ENCODE results near the gene FBXO46. TPM values are rescaled to one million over a fixed set of nuclear protein-coding genes. Genes with fewer than 3 reads are reported as not detected.

Gene FBXO46
- total and polyA plus RNA-seq, 10 of the 15 experiments (the other 5 are each of a cell fraction or from before 2014, with no cell fraction given): 2.5 to 61.5 (median 13.7) TPM

DNA sequence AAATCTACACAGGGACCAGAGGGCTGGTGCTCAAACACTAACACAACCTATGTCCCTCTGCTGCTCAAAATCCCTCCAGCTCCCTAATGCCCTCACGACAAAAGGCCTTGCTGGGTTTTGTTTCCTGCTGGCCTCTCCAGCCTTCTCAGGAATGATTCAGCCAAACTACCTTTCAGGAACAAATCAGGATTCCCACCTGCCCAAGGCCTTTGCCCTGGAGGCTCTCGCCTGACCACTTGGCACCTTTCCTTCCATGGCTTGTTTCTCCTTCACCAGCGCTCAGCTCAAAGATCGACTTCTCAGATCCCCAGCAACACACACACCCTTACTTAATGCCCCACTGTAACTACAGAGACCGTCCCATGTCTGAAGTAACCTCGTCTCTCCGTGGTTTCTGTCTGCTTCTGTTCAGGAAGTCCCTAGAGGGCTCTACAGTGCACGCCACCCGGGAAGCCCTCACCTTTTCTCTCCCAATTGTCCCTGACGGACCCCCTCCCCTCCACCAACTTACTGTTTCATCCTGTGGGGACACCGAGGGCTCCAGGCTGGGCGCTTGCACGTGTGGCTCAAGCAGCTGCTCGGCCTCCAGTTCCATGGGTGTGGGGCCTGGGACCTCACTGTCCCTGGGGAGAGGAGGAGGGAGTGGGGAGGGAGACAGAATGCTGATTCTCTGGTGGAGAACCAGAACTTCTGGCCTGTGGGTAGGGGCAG is 41.6 kb upstream of the FBXO46 start:
- intact Hi-C loops (cut with micrococcal nuclease; ENCODE audit: unreplicated experiment): no loop called here
- Histone ChIP-seq H3K4me3 (no peak overlapping the region), H3K27me3 (replicated peaks in 1 of 2; ENCODE audit: control insufficient read depth in 2 of 2, insufficient read depth in 2 of 2, low read length in 1 of 2) (no peaks in the 10 kb centered on the region), H4K20me1 (ENCODE audit: control insufficient read depth, insufficient read depth) (no peaks in the 10 kb centered on the region), H3K9me3 (replicated peaks; ENCODE audit: control insufficient read depth, insufficient read depth, low read length) (no peaks in the 10 kb centered on the region), H3K4me2 (ENCODE audit: control insufficient read depth, insufficient read depth) (no peak overlapping the region), H3K27ac (ENCODE audit: control insufficient read depth, insufficient read depth) (no peak overlapping the region), H3K4me1 (ENCODE audit: control insufficient read depth, insufficient read depth, low read length) (peaks cover 4% of the 10 kb centered on the region), H3K36me3 (ENCODE audit: control insufficient read depth in 2 of 2, insufficient read depth in 2 of 2, low read length in 1 of 2) (no peaks in the 10 kb centered on the region), H3K79me2 (ENCODE audit: control insufficient read depth, insufficient read depth, low read length) (no peaks in the 10 kb centered on the region; the same call in 1 of the 2 replicates), H3K9ac (ENCODE audit: control insufficient read depth, insufficient read depth, low read length) (no peak overlapping the region), H2AFZ (ENCODE audit: control insufficient read depth, low read depth, low read length) (no peak overlapping the region)
- ATAC-seq: no peak
- 81% methylated on average over 14 of the region's 14 CpGs for WGBS (ENCODE audit: insufficient coverage, insufficient replicate concordance, low lambda C conversion rate, missing lambda C conversion rate)
- RAD21 ChIA-PET (ENCODE audit: unreplicated experiment): interaction anchor here (0.8 to 1.7 kb wide), 3 partner anchors 27 to 137 kb away, joined by 3 to 5 read pairs (median 4); no protein-coding TSS in a partner anchor
- POLR2A ChIA-PET: interaction anchor here (0.6 to 1.7 kb wide), 2 partner anchors 45 to 114 kb away, joined by 4 to 10 read pairs; partner anchors contain the start of gene IRF2BP1
- CTCF ChIA-PET: interaction anchor here (0.6 to 2.0 kb wide), 3 partner anchors 20 to 80 kb away, joined by 4 to 12 read pairs (median 4); partner anchors contain the start of genes DMWD and QPCTL
- no peak for FAIRE-seq
- in situ Hi-C loops (cut with MboI): no loop called here
- no peak for DNase-seq (ENCODE audit: low read depth, low spot score)
- SMC1A ChIA-PET (ENCODE audit: uncharacterized antibody, unreplicated experiment): interaction anchor here (1.0 kb wide), 1 partner anchor 27 kb away, joined by 3 read pairs; no protein-coding TSS in a partner anchor
- no TSS peak for BruUV-seq (replicated peaks)
- peak; percentile 47 for TF ChIP-seq POLR2A (IDR thresholded peaks at IDR 0.05; ENCODE audit: low read depth, low read length)
- no peak for TF ChIP-seq RAD51 (IDR thresholded peaks at IDR 0.05)

DNA sequence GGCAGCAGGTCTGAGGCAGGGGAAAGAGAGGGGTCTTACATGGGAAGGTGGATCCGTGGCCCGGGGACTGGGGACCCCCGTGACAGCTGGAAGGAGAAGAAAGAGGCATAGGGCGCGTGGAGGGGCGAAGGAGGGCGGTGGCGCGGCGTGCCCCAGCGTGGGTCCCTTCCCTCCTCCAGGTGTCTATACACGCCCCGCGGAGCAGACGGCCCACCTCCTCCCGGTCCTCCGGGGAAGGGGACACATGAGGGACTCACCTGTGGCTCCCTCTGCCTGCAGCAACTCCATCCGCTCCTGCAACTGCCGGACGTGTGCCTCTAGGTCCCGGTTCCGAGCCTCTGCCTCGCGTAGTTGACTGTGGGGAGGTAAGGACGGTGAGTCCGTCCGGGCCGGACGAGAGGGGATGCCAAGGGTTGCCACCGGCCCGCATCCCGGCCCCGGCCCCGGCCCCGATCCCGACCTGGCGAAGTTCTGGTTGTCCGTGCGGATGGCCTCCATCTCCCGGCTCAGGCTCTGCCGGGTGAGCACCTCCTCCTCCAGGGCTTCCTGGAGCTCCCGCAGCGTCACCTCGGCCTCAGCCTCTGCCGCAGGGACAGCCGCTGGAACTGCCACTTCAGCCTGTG is 40.7 kb upstream of the FBXO46 start:
- FAIRE-seq: no peak
- H2AFZ ChIP-seq (ENCODE audit: control insufficient read depth, low read depth, low read length): no peak overlapping the region
- H3K4me3 ChIP-seq: no peak overlapping the region
- H3K9ac ChIP-seq (ENCODE audit: control insufficient read depth, insufficient read depth, low read length): no peak overlapping the region
- TF ChIP-seq, protein P1, sequence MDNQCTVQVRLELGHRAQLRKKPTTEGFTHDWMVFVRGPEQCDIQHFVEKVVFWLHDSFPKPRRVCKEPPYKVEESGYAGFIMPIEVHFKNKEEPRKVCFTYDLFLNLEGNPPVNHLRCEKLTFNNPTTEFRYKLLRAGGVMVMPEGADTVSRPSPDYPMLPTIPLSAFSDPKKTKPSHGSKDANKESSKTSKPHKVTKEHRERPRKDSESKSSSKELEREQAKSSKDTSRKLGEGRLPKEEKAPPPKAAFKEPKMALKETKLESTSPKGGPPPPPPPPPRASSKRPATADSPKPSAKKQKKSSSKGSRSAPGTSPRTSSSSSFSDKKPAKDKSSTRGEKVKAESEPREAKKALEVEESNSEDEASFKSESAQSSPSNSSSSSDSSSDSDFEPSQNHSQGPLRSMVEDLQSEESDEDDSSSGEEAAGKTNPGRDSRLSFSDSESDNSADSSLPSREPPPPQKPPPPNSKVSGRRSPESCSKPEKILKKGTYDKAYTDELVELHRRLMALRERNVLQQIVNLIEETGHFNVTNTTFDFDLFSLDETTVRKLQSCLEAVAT (IDR thresholded peaks at IDR 0.05): 0 out of 2 replicates have a peak, but pooled peaks have one; percentile 27
- TF ChIP-seq JUND (IDR thresholded peaks at IDR 0.05; ENCODE audit: low read depth, low read length): no peak
- H3K4me1 ChIP-seq (ENCODE audit: control insufficient read depth, insufficient read depth, low read length): peaks cover 4% of the 10 kb centered on the region
- ChIA-PET RAD21 (ENCODE audit: unreplicated experiment) (interaction anchor here (1.4 to 3.6 kb wide), 8 partner anchors 8 to 111 kb away, joined by 3 to 63 read pairs (median 15); partner anchors contain the start of genes FBXO46, QPCTL and SNRPD2), SMC1A (ENCODE audit: uncharacterized antibody, unreplicated experiment) (interaction anchor here (1.0 to 3.2 kb wide), 4 partner anchors 28 to 91 kb away, joined by 3 to 24 read pairs (median 10); partner anchors contain the start of gene SYMPK), POLR2A (interaction anchor here (1.7 to 3.2 kb wide), 2 partner anchors 21 to 115 kb away, joined by 10 to 20 read pairs; partner anchors contain the start of genes DMWD and IRF2BP1), CTCF (interaction anchor here (0.6 to 4.5 kb wide), 6 partner anchors 8 to 93 kb away, joined by 5 to 110 read pairs (median 26); partner anchors contain the start of genes FOXA3, QPCTL and SNRPD2)
- no peaks in the 10 kb centered on the region for H3K27me3 ChIP-seq (replicated peaks in 1 of 2; ENCODE audit: control insufficient read depth in 2 of 2, insufficient read depth in 2 of 2, low read length in 1 of 2)
- in situ Hi-C loops (cut with MboI) (no loop called here), intact Hi-C loops (cut with micrococcal nuclease; ENCODE audit: unreplicated experiment) (loop anchor here (2.0 kb wide), 1 partner anchor 27 kb away; no protein-coding TSS in a partner anchor)
- no peak for DNase-seq (ENCODE audit: low read depth, low spot score)
- H3K27ac ChIP-seq (ENCODE audit: control insufficient read depth, insufficient read depth): no peak overlapping the region
- no TSS peak for BruUV-seq (replicated peaks)
- no peaks in the 10 kb centered on the region for H4K20me1 ChIP-seq (ENCODE audit: control insufficient read depth, insufficient read depth)
- no peak overlapping the region; the same call in 1 of the 2 replicates for H3K4me2 ChIP-seq (ENCODE audit: control insufficient read depth, insufficient read depth)
- no peaks in the 10 kb centered on the region; the same call in 1 of the 2 replicates for H3K79me2 ChIP-seq (ENCODE audit: control insufficient read depth, insufficient read depth, low read length)
- no peaks in the 10 kb centered on the region for H3K36me3 ChIP-seq (ENCODE audit: control insufficient read depth in 2 of 2, insufficient read depth in 2 of 2, low read length in 1 of 2)
- no peak for ATAC-seq
- no peaks in the 10 kb centered on the region for H3K9me3 ChIP-seq (replicated peaks; ENCODE audit: control insufficient read depth, insufficient read depth, low read length)
- WGBS (ENCODE audit: insufficient coverage, insufficient replicate concordance, low lambda C conversion rate, missing lambda C conversion rate): 96% methylated on average over 40 of the region's 46 CpGs
